C4-2B (cell line): Measurements from ENCODE around the gene TMUB1.
A peak's percentile ranks its signal among the peaks of the same experiment; 100 is the strongest.

Source experiments
- CTCF ChIP-seq: fragments of 450-650 bp; conservative IDR thresholded peaks from 2 replicates; pipeline ENCODE4 v1.5.1; 2017; ENCODE audit warnings: mild to moderate bottlenecking
- ZFX ChIP-seq: fragments of 450-650 bp; IDR thresholded peaks from 2 replicates; pipeline ENCODE4 v1.6.1; 2017

GRCh38 chr7:151110941-151111645 lies 27.8 kb upstream of the TMUB1 start:
- TF ChIP-seq CTCF (peak; percentile 97), ZFX (no peak)
